K562 (cell line): ENCODE measurements around the gene FAM174B.

ENCODE experiments used
- BHLHE40 ChIP-seq: IDR thresholded peaks from 2 replicates; pipeline ENCODE4 v1.6.1; 2011; ENCODE audit warnings: low read length, improper control_type of control experiment
- CBFB ChIP-seq: sonication (generic); formaldehyde crosslinking; IDR thresholded peaks from 2 replicates; pipeline ENCODE4 v1.4.0; 2020; ENCODE audit warnings: mild to moderate bottlenecking, missing genetic modification reagents
- DPF2 ChIP-seq: fragments of 450-650 bp; IDR thresholded peaks from 2 replicates; pipeline ENCODE4 v1.6.1; 2016
- EGR1 ChIP-seq: fragments of 450-650 bp; conservative IDR thresholded peaks from 2 replicates; pipeline ENCODE4 v1.6.1; 2017; ENCODE audit warnings: mild to moderate bottlenecking
- POLR2A ChIP-seq: fragments of 450-650 bp; conservative IDR thresholded peaks from 2 replicates; pipeline ENCODE4 v1.6.1; 2016
- RCOR1 ChIP-seq, 2 experiments: IDR thresholded peaks; 2 replicates each; pipeline ENCODE4 v1.6.1; 2012; ENCODE audit warnings: low read depth in 2 of 2, low read length in 2 of 2, borderline replicate concordance in 1 of 2, improper control_type of control experiment in 1 of 2
- REST ChIP-seq, 2 experiments: fragments of 450-650 bp; formaldehyde crosslinking in 1 of 2; IDR thresholded peaks; 2 replicates each; pipeline versions ENCODE4 v1.4.0 to v1.6.1; 2014 to 2020; ENCODE audit warnings: mild to moderate bottlenecking in 2 of 2, borderline replicate concordance in 1 of 2, low read depth in 1 of 2
- RFX5 ChIP-seq: IDR thresholded peaks from 2 replicates; pipeline ENCODE4 v1.6.1; 2011; ENCODE audit warnings: low read depth, mild to moderate bottlenecking, improper control_type of control experiment, low read length
- TCF7L2 ChIP-seq: fragments of 150-350 bp; IDR thresholded peaks from 2 replicates; pipeline ENCODE4 v1.6.1; 2016; ENCODE audit warnings: low read depth, mild to moderate bottlenecking, low read length, moderate library complexity
- ZNF274 ChIP-seq: IDR thresholded peaks from 2 replicates; pipeline ENCODE4 v1.6.1; 2011; ENCODE audit warnings: low read depth, mild to moderate bottlenecking, low read length, moderate library complexity, borderline replicate concordance
- ZNF609 ChIP-seq: sonication (generic); formaldehyde crosslinking; IDR thresholded peaks from 2 replicates; pipeline ENCODE4 v1.8.1; 2023; ENCODE audit warnings: missing genetic modification reagents, mild to moderate bottlenecking, borderline replicate concordance
- TF ChIP-seq, protein P1 (sequence below): fragments of 250-450 bp; sonication (Bioruptor Pico); IDR thresholded peaks from 2 replicates; pipeline ENCODE4 v1.5.0; 2021
- TF ChIP-seq, protein P2 (sequence below), 2 experiments: IDR thresholded peaks in 1 of 2; conservative IDR thresholded peaks in 1 of 2; 2 replicates each; pipeline ENCODE4 v1.6.1; 2016; ENCODE audit warnings: low read depth in 2 of 2, mild to moderate bottlenecking in 1 of 2, missing compliant biosample characterization in 1 of 2, missing genetic modification characterization in 1 of 2, moderate library complexity in 1 of 2

GRCh38 chr15:92657486-92657885, 1.9 kb upstream of the FAM174B start:
- TF ChIP-seq BHLHE40 (no peak), EGR1 (no peak), RCOR1 (IDR thresholded peaks at IDR 0.05; ENCODE audit: borderline replicate concordance in 1 of 2, low read depth in 2 of 2, low read length in 2 of 2) (no peak), ZNF274 (no peak), TCF7L2 (no peak), DPF2 (no peak), RFX5 (no peak), CBFB (CRISPR knock-in tag) (no peak), POLR2A (no peak), ZNF609 (CRISPR knock-in tag) (no peak), REST (IDR thresholded peaks at IDR 0.05; ENCODE audit: borderline replicate concordance) (no peak), REST (CRISPR knock-in tag; IDR thresholded peaks at IDR 0.05; ENCODE audit: low read depth) (no peak)
- TF ChIP-seq, protein P1, sequence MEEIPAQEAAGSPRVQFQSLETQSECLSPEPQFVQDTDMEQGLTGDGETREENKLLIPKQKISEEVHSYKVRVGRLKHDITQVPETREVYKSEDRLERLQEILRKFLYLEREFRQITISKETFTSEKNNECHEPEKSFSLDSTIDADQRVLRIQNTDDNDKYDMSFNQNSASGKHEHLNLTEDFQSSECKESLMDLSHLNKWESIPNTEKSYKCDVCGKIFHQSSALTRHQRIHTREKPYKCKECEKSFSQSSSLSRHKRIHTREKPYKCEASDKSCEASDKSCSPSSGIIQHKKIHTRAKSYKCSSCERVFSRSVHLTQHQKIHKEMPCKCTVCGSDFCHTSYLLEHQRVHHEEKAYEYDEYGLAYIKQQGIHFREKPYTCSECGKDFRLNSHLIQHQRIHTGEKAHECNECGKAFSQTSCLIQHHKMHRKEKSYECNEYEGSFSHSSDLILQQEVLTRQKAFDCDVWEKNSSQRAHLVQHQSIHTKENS (CRISPR knock-in tag), result no peak
- TF ChIP-seq, protein P2, sequence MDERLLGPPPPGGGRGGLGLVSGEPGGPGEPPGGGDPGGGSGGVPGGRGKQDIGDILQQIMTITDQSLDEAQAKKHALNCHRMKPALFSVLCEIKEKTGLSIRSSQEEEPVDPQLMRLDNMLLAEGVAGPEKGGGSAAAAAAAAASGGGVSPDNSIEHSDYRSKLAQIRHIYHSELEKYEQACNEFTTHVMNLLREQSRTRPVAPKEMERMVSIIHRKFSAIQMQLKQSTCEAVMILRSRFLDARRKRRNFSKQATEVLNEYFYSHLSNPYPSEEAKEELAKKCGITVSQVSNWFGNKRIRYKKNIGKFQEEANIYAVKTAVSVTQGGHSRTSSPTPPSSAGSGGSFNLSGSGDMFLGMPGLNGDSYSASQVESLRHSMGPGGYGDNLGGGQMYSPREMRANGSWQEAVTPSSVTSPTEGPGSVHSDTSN (CRISPR knock-in tag; IDR thresholded peaks at IDR 0.05; ENCODE audit: low read depth), result no peak
- TF ChIP-seq, protein P2 (tag; conservative IDR thresholded peaks at IDR 0.05; ENCODE audit: low read depth), result no peak
